GM19099 (cell line): ENCODE measurements around the gene ITPR1.

Source experiments
- POLR2A ChIP-seq: IDR thresholded peaks from 3 replicates; pipeline ENCODE4 v1.6.1; 2011; ENCODE audit warnings: low read depth; ENCODE audit not compliant: insufficient read length; ENCODE audit errors: extremely low read depth

The ITPR1 gene

DNA sequence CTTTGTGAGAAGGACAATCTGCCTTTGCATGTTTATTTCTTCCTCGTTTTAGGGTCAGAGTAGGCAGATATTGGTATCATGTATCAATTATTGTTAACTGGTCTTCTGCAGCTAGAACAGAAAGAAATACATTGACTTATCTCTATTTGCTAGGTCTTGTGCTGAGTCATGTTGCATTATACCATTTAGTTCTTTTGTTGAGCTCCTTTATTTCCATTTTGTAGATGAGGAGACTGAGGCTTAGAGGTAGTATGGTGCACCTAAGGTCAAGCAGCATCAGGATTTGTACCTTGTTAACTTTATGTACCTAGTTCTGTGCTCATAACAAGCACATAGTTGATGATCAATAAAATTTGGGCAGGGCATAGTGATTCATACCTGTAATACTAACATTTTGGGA lies 182.6 kb downstream of the ITPR1 start:
- no peak for TF ChIP-seq POLR2A

DNA sequence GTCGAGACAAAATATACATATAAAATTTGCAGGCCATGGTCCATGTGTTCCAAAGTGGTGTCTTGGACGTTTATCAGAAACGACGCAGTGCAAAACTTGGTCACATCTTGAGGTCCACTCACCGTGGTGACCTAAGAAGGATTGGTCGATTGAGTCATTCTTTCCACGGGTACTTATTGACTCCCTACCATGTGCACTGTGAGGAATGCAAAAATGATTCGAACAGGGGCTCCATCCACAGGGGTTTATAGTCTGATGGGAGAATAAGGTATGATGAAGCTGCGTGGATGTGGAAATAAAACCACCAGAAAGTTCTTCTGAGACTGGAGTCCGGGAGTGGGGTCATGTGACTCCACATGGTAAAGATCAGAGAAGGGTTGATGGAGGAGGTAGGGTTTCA lies 185.2 kb downstream of the ITPR1 start:
- no peak for TF ChIP-seq POLR2A

GRCh38 chr3:4680227-4680691 lies 187.1 kb downstream of the ITPR1 start:
- no peak for TF ChIP-seq POLR2A

GRCh38 chr3:4680871-4681300 lies 187.7 kb downstream of the ITPR1 start:
- no peak for TF ChIP-seq POLR2A

DNA sequence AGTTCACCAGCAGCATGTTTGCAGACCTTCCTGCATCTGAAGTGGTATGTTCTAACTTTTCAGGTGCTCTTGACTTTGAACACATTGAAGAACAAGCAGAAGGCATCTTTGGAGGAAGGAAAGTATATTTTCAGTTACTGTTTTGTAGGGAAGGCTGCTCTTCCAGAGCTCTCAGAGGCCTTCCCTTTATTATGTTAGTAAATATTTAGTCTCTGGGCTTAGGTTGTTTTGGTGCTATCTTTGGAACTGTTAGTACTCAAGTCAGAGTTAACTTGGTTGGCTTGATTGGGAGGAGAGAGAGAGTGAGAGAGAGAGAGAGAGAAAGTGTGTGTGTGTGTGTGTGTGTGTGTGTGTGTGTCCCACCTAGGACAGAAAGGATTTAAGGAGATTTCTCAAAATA lies 188.2 kb downstream of the ITPR1 start:
- no peak for TF ChIP-seq POLR2A

GRCh38 chr3:4684117-4684516 lies 191.0 kb downstream of the ITPR1 start:
- no peak for TF ChIP-seq POLR2A

GRCh38 chr3:4684976-4685375 lies 191.8 kb downstream of the ITPR1 start:
- TF ChIP-seq POLR2A, result no peak

- TF ChIP-seq POLR2A, result no peak
Measured at GRCh38 chr3:4685673-4686345, 192.7 kb downstream of the ITPR1 start.

DNA sequence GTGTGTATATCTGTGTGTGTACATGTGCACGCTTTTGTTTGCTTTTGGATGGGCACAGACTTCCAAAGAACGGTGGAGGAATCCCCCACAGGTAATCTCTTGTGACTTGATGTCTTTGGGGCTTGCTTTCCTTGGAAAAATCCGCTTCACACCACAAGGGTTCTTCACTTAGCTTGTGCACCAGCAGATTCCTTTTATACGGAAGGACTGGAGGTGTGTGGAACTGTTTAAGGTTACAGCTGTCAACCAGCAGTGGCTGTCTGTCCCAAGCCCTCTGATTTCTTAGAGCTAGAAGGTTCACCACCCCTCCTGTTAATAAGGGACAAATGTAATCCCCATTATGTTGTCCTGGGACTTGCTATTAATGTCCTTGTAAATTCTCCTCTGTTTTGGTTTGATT lies 193.5 kb downstream of the ITPR1 start:
- TF ChIP-seq POLR2A, result no peak

DNA sequence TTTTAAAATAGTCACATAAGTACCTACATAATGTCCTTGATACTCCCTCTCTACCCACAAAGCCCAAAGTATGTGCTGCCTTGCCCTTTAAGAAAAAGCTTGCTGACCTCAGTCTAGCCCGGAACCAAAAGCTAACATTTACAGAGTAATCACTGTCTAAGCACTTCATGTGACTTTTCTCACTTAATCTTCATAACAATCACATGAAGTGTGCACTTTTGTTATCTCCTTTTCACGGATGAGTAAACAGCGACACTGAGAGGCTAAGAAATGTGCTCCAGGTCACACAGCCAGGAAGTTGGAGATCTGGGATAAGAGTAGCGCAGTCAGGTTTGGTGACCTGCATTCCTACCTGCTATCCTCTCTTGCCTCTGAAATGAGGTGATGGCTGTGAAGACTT lies 194.0 kb downstream of the ITPR1 start:
- TF ChIP-seq POLR2A, result no peak

DNA sequence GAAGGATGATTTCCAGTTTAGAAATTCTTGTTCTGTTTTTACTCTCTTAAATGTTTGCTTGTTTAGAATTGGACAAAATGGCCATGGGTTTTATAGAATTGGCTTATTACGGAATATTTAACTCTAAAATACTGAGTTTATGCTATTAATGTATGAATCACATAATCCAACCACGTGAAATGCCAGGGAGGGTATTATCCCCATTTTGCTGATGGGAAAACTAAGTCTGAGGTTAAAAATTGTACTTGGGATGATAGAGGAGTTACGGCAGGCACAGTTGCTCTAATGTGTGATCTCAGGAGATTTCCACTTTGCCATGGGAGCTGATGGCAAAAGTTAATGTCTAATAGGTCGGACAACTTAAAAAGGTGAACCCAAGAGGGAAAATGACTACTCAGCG lies 194.4 kb downstream of the ITPR1 start:
- no peak for TF ChIP-seq POLR2A

DNA sequence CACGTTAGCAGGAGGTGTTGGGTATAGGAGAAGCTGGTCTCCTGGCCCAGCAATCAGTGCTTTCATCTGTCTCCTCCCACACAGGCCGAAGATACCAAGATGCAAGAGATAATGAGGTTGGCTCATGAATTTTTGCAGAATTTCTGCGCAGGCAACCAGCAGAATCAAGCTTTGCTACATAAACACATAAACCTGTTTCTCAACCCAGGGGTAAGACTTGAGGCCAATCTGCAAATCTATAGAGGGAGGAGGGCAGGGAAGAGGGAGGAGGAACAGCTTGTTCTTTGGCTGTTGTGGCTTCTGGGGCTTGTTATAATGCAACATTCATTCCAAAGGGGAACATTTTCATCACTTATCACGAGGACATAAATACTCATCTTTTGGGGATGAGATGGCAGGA lies 195.3 kb downstream of the ITPR1 start:
- TF ChIP-seq POLR2A, result no peak

DNA sequence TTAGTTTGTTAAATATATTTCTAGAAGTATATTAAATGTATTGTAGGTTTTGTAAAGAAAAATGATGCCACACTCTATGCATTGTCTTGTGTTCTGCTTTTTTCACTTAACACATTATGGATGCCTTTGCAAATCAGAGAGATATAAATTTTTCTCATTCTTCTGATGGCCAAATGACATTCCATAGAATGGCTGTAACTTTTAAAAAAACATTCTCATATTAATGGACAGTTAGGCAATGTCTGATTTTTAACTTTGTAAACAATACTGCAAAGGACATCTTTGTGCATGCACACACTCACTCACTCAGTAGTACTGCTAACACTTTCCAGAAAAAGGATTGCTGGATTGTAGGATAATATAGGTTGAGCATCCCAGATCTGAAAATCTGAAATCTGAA lies 195.9 kb downstream of the ITPR1 start:
- no peak for TF ChIP-seq POLR2A

GRCh38 chr3:4690277-4690676 lies 197.1 kb downstream of the ITPR1 start:
- no peak for TF ChIP-seq POLR2A

DNA sequence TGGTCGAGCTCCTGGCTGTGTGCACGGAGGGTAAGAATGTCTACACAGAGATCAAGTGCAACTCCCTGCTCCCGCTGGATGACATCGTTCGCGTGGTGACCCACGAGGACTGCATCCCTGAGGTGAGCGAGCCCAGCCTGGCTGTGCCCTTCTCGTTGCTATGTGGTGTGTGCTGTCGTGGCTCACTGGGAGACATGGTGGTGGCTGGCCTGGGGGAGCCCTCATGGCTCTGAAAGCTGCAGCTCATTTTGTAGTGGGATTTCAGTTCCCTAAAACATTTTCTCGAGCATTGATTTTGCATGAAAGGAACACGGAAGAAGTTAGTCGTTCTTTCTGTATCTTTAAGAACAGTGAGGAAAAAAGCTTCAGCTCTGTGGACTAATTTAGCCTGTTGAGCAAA lies 200.5 kb downstream of the ITPR1 start:
- no peak for TF ChIP-seq POLR2A

DNA sequence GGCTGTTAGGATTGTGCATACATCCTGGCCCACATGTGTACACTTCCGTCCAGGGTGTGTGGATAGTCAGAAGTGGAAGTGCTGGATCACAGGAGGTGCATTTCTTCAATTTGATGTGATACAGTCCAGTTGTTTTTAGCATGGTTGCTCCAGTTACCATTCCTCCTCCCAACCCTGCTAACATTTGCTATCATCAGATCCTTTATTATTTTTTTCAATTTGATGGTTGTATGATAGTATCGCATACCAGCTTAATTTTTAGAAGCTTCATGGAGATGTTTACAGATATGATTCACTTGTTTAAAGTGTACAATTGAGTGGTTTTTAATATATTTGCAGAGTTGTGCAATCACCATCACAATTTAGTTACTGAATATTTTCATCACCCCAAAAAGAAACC lies 202.7 kb downstream of the ITPR1 start:
- no peak for TF ChIP-seq POLR2A

DNA sequence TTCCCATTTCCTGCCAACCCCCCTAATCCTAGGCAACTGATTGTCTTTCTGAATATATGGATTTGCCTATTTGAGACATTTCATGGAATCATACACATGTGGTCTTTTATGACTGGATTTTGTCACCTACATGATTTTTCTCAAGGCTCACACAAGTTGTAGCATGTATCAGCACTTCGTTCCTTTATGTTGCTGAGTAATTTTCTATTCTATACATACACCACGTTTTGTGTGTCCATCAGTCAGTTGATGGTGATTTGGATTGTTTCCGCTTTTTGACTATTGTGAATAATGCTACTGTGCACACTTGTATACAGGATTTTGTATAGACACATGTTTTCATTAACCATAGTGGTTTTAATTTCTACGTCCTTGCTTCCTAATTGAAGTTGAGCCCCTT lies 203.1 kb downstream of the ITPR1 start:
- TF ChIP-seq POLR2A, result no peak
